Ecto neural progenitor cell (in vitro differentiated cells): ENCODE results near the gene AK1.

Source experiments
- DNase-seq: peaks from one replicate; pipeline ENCODE4 v3.0.0-alpha.2; 2018; ENCODE audit warnings: low spot score

The AK1 gene

DNA sequence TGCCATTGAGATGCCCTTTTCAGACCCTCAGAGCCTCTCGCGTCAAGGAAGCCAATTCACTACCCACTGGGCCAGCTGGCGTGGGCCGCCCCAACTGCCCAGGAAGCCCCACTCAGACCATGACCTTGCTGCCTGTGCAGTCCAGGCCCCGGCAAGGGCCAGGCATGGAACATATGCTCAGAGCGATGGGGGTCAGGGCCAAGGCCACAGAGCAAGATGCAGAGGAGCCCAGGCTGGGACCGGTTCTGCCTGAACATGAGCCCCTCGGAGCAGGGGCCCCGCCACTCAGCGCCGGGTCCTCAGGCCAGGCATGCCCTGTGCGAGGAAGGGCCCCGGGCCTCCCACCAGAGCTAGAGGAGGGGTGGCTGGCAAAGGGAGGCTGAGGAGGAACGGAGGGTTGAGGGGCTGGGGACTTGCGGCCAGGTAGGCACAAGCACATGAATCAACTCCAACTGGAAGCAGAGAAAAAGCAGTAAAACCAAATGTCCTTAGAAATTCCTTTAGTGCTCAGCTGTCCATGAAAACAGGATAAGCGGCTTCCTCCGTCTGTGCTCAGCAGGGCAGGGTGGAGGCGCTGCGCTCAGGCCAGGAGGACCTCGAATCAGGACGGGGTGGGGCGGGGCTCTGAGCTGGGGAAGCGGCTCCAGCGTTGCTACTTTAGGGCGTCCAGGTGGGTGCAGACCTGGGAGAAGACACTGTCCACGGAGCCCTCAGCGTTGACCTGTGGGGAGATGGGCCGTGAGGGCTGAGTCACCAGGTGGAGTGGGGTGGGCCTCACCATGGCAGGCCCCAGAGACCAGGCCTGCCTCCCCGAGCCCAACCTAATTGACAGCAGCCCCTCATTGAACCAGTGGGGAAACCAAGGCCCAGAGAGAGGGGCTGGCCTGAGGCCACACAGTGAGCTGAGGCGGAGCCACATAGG lies 9.9 kb downstream of the AK1 start:
- no peak for DNase-seq

GRCh38 chr9:127866535-127866934 lies 10.9 kb downstream of the AK1 start:
- DNase-seq, result no peak

GRCh38 chr9:127865645-127866464 lies 11.6 kb downstream of the AK1 start:
- DNase-seq, result no peak

DNA sequence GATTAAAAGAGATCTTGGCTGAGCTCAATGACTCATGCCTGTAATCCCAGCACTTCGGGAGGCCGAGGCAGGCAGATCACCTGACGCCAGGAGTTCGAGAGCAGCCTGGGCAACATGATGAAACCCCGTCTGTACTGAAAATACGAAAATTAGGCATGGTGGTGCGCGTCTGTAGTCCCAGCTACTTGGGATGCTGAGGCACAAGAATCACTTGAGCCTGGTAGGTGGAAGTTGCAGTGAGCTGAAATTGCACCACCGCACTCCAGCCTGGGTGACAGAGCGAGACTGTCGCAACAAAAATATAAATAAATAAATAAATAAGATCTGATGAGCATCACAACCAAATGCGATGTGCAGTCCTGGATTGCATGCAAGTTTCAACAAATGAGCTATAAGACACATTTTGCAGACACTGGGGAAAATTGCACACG lies 14.3 kb downstream of the AK1 start:
- no peak for DNase-seq

GRCh38 chr9:127862075-127863011 lies 15.1 kb downstream of the AK1 start:
- no peak for DNase-seq

DNA sequence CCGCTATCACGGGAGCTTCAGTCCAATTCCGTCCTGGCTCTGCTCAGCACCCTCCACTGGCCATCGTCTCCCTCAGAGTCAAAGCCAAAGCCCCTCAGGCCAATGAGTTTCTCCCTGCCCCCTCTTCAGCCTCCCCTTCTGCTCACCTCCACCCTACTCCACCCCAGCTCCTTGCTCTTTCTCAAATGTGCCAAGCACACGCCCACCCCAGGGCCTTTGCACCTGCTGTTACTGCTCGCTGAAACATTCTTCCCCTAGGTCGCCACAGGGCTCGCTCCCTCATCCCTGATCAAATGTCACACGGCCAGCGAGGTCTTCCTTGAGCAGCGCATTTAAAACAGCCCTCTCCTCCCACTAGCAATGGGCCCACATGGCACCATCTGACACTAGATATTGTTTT lies 16.7 kb downstream of the AK1 start:
- DNase-seq, result no peak

GRCh38 chr9:127860260-127860659 lies 17.2 kb downstream of the AK1 start:
- no peak for DNase-seq

DNA sequence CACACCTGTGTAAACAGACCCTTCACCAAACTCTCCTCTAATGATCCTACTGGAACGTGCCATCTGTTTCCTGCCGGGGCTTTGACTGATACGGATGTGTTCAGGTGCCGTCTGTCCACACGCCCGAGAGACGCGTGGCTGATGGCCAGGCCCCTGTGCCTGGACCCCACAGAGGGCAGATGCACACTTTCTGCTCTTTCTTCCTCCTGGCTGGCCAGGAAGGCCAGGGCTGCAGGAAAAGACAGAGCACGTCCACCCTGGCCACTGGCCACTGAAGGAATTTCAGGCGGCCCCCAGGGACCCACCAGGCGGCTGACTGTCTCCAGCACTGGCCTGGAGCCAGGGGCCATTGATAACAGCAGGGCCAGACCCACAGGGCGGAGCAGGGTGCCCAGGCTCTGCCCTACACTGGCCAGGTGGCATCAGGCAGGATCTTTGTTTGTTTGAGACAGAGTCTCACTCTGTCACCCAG lies 19.4 kb downstream of the AK1 start:
- DNase-seq, result no peak

DNA sequence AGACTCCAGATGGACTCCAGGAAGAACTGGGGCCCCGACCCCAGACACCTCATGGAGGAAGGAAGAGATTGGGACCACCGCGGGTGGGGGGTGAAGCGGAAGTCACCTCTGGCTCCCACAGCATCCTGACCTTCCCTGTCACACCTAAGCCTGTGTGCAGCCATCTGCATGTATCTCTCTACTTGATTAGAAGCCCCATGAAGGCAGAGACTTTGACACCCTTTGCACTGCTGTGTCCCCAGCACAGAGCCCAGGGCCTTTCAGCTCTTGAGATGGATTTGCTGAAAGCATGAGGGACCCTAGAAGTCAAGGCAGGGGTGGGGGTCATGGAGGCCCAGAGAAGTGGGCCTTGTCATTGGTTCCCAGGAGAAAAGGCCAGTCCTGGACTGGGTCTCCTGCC lies 20.2 kb downstream of the AK1 start:
- no peak for DNase-seq

DNA sequence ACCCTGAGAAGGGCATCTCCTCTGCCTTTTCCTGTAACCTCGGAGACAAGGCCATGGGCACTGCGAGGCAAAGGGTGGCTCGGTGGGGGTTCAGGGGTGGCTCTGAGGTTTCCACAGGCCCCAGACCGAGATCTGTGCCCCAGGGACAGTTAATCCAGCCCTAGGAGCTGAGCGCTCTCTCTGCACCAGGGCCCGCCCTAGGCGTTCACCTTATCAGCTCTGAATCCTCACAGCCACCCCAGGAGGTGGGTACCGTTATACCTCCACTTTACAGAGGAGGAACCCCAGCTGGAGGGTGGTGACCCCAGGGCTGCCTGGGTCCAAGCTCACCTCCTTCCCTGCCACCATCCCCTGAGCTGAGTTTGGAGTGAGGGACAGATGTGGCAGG lies 20.8 kb downstream of the AK1 start:
- DNase-seq, result no peak

GRCh38 chr9:127856094-127856728 lies 21.3 kb downstream of the AK1 start:
- DNase-seq, result no peak

DNA sequence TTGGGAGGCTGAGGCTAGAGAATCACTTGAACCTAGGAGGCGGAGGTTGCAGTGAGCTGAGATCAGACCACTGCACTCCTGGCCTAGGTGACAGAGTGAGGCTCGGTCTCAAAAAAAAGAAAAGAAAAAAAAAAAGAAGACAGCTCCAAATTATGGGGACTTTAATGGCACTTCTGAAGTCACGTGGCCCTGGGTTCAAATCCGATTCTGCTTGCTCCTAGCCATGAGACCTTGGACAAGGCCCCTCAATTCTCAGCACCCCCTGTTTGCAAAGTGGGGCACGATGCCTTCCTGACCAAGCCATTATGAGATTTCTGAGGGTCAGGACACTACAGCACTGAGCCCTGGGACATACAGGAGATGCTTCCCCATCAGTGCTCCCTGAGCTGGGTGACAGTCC lies 22.0 kb downstream of the AK1 start:
- DNase-seq, result no peak

DNA sequence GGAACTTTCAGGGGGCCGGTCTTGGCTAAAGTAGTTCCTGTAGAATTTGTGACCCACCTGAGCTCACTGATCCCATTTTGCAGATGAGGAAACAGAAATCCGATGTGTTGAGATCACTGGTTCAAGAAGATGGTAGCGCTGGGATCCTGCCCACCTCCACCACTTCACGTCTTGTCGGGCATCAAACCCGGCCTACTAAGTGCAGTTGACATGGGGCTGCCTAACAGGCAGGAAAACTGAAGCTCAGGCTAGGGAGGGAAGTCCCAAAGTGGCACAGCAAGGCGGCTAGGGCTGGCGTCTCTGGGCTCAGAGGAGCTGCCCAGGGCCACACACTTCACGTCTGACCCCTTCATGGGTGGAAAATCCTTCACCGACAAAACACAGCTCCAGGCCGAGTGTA lies 22.5 kb downstream of the AK1 start:
- DNase-seq, result no peak

- DNase-seq, result no peak
Measured at GRCh38 chr9:127854184-127854806, 23.2 kb downstream of the AK1 start, which contains the start of gene ENG. Gene ENG (minus strand): TSS chr9:127854658. CDS start chr9:127854355, 303 bp downstream.

- no peak for DNase-seq
Measured at GRCh38 chr9:127853312-127854183, 23.9 kb downstream of the AK1 start.

- no peak for DNase-seq
Measured at GRCh38 chr9:127852829-127853228, 24.6 kb downstream of the AK1 start.

DNA sequence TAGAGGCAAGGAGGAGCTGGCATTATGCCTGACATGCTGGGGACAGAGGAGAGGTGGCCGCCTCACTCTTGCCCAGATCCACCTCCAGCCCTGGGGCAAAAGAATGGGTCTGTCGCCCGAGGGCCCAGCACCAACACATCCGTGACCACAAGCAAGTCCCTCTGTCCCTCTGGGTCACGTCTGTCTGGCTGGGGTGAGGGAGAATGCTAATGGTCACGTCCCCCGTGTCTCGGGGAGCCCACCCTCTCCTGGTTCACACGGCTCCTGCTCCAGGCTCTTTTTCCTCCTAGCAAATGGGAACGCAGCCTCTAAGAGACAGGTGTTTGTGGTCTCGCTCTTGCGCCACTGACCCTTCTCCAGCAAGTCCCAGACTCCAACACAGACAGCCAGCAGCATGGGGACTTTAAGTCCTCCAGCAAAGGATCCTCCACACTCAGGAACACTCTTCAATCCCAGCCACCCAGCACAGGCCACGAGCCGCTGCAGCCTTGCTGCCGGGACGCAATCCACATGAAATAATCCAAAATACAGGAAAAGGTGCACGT lies 27.1 kb downstream of the AK1 start:
- DNase-seq, result no peak

DNA sequence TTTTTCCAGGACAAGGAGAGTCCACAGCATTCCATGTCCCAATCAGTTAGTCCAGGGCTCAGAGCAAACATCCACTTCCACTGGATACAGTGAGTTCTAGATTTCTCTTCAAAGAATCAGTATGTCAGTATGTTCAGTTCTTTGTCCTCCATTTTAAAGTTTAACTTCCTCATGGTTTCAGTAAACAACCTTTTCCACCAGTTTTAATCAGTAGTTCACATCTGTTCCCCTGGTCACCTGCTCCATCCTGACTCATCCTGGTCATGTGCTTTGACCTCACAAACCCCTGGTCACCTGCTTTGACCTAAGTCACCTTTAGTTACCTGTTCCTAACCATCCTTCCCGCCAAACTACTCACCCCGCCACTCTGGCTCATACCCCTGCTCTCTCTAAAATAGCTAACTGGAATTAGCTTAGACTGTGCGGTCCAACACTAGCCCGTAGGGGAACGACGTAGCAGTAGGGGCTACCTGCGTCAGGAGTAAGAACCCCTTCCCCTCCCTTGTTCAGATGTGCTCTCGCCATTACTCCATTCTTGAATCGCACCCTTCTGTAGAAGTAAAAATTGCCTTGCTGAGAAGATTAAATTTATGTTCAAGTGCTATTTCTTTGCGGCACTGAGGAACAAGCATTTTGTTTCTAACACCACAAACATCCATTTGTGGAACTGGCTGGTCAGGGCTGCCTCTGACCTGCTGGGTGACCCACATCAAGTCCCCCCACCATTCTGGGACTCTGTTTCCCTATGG lies 28.5 kb downstream of the AK1 start:
- DNase-seq, result no peak
